GM12801 (cell line): ENCODE measurements around the gene CYP4V2.

Experiments
- TF ChIP-seq, protein P1 (sequence below): IDR thresholded peaks from one replicate; pipeline ENCODE4 v1.5.1; 2011; ENCODE audit warnings: control low read depth; ENCODE audit not compliant: insufficient read length; ENCODE audit errors: extremely low read depth

CYP4V2 gene

GRCh38 chr4:186236126-186236525 is 44.8 kb downstream of the CYP4V2 start:
- TF ChIP-seq, protein P1, sequence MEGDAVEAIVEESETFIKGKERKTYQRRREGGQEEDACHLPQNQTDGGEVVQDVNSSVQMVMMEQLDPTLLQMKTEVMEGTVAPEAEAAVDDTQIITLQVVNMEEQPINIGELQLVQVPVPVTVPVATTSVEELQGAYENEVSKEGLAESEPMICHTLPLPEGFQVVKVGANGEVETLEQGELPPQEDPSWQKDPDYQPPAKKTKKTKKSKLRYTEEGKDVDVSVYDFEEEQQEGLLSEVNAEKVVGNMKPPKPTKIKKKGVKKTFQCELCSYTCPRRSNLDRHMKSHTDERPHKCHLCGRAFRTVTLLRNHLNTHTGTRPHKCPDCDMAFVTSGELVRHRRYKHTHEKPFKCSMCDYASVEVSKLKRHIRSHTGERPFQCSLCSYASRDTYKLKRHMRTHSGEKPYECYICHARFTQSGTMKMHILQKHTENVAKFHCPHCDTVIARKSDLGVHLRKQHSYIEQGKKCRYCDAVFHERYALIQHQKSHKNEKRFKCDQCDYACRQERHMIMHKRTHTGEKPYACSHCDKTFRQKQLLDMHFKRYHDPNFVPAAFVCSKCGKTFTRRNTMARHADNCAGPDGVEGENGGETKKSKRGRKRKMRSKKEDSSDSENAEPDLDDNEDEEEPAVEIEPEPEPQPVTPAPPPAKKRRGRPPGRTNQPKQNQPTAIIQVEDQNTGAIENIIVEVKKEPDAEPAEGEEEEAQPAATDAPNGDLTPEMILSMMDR = no peak

DNA sequence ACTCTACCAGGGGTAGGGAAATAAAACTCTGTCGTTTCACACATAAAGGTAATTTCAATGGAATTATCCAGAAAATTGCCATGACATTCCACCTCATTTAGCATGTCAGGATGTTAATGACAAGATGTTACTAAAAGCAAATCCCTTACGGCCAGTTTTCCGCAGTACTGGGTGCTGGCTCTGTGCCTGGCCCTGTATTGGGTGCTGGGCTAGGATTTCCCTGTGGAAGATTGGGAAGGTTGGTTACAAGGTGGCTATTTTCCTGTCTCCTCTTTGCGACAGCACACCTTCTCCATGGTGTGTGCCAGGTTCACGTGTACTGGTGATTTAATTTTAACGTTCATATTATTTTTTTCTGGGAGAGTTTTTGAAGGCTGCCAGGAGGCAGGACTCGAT is 49.1 kb downstream of the CYP4V2 start:
- TF ChIP-seq, protein P1 = no peak

DNA sequence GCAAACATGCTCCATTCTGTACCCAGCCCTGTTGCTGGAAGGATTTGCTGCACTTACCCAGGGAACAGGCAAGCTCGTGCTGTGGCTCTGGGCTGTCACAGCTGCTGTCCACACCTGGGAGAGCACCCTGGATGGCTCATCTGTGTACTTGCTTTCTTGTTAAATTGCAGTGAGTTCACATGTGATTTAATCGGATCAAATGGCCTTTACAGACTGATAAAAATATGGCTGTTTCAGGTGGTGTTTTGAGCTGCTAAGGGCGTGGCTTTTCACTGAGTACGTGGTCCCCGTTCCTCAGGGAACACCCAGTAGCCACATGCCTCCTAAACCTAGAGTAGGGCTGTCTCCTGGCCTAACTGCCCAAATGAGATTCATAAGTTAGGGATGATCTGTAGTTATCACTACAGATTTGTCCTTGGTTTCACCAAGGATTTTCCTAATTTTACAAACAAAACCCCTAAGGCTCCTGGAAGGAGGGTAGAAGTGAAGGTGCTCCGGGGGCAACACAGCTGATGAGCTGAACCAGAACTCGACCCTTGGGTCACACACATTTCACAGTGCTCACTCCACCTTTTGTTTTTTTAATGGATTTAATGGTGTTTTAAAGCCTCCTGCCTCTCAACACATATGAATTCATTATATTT is 49.6 kb downstream of the CYP4V2 start:
- TF ChIP-seq, protein P1 = no peak

GRCh38 chr4:186241616-186242015 is 50.2 kb downstream of the CYP4V2 start:
- TF ChIP-seq, protein P1 = no peak

DNA sequence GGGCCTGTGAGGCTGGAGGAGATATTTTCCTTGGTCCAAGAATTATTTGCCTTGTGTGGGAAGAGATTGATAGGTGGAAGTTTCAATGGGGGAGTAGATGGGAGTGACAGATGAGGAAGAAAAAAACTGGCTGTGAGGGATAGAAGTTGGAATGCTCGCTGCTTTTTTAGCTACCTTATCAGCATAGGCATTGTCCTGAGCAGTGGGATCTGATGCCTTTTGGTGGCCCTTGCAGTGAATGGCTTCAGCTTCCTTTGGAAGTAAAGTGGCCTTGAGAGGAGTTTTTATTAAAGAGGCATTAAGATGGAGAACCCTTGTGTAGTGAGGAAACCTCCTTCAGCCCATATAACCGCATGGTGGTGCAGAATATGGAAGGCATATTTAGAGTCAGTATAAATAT is 52.0 kb downstream of the CYP4V2 start:
- TF ChIP-seq, protein P1 = no peak

GRCh38 chr4:186244835-186245234 is 53.5 kb downstream of the CYP4V2 start:
- TF ChIP-seq, protein P1 = no peak

GRCh38 chr4:186248643-186249042 is 57.3 kb downstream of the CYP4V2 start:
- TF ChIP-seq, protein P1 = no peak
